HG02943 (cell line): ENCODE data around the gene YES1.
"Not testable (repeated sequence)": the region's sequence is repeated elsewhere in the genome, so short reads cannot be mapped to it uniquely, and the experiment has no call there.

Source experiments
- ATAC-seq: cut with Tn5 transposase; IDR thresholded peaks from one replicate; pipeline ENCODE4 v1.9.1; 2021; ENCODE audit warnings: mild to moderate bottlenecking, low read depth, moderate library complexity; ENCODE audit not compliant: unreplicated experiment

The YES1 gene

DNA sequence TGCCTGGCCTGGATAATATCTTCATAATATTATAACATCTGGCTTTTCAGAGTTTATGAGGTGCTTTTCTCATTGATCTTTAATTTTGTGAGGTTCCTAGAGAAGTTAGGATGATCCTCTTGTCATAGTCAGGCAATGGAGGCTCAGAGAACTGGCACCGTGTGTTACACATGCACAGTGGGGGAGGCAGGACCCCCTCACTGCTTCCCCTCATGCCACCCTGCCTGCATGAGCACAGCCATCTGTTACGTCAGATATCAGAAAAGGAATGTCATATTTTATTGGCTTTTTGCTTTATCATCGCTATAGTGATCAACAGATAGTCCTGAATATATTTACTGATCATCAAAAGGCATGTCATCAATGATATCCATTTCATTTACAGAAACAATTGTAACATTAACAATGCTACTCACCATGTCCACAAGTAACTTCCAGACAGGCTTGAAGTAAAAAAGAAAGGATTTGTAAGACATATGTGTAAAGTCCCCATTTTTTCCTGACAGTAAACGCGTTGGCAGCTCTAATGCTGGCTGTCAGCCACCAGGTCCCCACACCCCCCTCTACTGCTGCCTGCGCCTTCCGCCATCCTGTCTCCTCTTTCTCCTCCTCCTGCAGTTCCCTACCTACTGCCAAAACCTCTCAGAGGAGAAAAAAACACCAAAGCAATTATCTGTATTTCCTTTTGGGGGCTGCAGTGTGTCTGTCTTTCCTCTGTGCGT, 118.4 kb downstream of the YES1 start:
- ATAC-seq = no peak

DNA sequence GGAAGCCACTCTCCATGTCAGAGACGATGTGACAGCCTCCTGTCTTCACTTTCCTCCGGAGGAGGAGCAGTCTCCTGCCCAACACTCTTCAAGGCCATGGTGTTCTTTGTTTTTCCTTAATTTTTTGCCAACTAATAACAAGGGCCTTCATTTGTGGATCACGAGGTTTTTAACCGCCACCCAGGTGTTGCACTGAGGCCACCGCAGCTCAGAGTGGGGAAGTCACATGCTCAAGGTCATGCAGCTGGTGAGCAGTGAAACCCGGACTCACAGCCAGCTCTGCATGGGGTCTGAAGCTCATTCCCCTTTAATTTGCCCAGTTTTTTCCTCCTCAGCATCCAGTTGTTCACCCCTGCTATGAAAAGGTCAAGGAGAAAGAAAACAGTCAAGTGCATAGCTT, 119.2 kb downstream of the YES1 start:
- no peak for ATAC-seq

DNA sequence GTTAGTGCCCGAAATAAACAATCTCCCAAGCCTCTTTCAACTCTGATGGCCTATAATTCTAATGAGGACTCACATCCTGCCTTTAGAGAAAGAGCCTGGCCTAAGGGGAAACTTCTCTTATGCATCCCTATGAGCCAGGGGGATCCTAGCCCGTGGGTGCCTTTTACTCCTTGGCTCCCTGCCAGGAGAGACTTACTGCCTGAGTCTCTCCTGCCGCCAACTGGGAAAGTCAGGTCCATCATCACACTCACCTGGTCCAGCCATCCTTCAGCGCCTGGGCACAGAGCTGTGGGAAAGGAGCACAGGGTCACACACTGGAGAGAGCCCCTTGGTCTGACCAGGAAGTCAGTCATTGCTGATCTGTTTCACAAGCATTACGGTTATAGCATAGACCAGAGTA, 123.7 kb downstream of the YES1 start:
- no peak for ATAC-seq

DNA sequence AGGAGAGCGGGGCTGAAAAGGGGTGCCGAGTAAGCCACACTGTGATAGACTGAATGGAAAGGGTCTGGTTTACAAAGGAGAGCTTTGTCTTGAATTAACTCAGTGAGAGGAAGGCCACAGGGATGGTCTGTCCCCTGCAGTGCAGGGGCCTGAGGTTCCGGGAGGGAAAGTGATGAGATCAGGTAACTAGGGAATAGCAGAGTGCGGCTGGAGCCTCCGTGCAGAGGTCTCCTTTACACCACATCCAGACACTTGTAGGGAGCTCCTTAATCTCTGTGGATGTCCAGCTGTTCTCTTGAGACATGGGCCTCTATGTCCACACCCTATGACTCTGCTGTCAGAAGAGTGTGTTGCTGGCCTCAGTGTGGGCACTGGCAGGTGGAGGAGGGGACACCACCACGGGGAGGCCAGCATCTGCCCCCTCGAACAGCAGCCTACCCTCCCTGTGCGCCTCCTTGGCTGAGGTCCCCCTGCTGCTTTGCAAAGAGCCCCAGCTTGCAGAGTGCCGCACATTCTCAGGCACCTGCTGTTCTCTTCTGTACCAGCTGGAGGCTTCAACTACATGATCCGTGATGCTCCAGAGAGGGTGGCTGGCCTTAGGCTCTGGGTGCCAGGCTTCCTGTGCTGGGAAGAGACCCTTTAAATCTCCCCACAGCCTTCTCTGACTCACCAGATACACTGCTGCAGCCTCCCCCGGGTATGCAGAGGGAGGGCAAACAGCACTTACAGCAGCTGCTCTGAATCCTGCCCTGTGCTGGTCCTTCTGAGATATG, 125.5 kb downstream of the YES1 start:
- no peak for ATAC-seq

DNA sequence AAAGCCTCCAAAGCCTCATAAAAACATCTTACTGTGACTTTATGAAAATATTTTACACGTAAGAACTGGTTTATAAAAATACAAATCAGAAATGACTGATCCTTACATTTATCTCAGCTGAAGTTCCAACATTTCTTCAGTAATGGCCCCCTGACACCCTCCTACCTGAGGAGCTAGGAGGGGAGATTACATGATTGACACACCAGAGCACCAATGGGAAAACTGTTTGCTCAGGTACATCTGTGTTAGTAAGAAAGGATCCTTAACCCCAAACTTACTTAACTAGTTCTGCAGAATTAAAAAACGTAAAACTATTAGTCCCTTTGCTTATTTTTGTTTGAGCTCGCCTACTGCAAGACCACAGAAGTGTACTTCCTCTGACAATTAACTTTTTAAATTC, 126.6 kb downstream of the YES1 start:
- ATAC-seq = no peak

DNA sequence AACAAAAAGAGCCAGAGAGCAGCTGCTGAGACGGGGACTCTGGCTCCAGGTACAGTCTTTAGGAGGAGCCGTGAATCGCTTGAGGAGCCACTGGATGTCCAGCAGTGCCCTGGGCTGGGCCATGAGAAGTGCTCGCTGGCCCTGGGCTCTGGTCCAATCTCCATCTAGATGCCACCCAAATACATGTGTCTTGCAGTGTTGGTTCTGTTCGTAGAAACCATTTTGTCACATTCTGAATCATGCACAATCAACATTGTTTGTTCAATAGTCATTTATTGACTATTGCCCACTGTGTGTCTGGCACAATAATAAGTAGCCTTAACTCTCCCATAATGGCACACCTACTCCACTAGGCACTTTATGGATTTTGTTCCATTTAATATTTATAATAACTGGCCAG, 128.5 kb downstream of the YES1 start:
- no peak for ATAC-seq

DNA sequence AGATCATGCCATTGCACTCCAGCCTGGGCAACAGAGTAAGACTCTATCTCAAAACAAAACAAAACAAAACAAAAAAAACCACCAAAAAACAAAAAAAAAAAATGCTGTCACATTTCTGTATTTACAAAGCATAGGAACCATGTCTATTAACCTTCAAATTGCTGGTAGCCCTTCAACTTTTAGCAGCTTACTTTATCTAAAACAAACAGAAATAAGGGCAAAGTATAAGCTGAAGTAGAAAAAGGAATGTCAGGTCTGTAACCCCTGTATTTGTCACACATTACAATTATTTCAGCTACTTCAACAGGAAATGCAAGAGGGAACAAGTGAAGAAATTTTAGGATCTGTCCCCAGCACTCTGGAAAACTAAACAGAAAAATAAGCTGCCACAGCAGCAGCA, 129.2 kb downstream of the YES1 start:
- no peak for ATAC-seq

DNA sequence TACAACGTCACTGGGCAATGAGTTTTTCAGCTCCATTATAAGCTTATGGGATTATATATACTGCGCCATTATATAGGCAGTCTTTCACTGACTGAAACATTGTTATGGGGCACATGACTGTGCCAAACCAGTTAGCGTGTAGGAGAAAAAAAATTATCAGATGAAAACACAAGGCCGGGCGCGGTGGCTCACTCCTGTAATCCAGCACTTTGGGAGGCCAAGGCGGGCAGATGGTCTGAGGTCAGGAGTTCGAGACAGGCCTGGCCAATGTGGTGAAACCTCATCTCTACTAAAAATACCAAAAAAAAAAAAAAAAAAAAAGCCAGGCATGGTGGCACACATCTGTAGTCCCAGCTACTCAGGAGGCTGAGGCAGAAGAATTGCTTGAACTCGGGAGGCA, 129.6 kb downstream of the YES1 start:
- not testable (repeated sequence) for ATAC-seq

DNA sequence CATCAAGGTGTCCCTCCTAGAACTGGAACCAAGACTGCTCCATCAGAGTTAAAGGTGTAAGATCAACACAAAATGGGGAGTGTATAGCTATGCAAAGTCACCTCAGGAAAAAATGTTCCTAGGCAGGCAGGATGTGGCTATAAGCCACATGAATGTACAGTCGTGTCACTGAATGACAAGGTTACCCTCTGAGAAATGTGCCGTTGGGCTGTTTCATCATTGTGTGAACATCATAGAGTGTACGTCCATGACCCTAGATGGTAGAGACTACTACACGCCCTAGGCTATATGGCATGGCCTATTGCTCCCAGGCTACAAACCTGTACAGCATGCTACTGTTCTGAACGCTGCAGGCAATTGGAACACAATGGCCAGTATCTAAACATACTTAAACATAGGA, 130.1 kb downstream of the YES1 start:
- ATAC-seq = no peak

DNA sequence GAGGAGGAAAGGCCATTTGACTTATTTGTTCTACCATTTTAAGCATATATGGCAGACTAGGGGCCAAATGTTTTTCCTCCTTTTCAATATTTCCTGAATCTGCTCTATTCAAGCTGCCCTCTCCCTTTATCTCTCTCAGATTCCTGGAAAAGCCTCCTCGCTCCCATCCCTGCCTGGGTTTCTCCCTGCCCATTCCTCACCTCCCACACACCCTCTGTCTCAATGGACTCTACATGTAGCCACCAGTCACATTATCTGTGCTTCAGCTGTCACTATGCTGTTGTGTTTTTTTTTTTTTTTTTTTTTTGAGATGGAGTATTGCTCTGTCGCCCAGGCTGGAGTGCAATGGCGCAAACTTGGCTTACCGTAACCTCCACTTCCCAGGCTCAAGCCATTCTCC, 131.7 kb downstream of the YES1 start:
- ATAC-seq = no peak

DNA sequence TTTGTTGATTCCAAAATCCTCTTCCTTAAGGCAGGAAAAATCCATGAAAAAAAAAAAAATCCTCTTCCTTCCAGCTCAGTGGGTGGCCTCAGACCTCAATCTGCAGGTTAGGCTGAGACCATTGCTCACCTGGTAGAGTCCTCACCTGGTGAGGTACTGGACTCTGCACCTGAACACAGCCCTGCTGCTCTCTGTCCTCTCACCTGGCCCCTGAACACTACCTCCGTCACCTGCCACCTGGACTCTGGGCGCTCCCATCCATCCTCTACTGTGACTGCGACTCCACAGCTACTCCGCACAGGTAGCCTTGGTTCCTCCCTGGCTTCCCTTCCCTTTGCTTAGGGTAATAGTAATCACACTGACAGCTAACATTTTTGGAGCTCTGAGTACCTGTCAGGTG, 132.5 kb downstream of the YES1 start:
- ATAC-seq = no peak

DNA sequence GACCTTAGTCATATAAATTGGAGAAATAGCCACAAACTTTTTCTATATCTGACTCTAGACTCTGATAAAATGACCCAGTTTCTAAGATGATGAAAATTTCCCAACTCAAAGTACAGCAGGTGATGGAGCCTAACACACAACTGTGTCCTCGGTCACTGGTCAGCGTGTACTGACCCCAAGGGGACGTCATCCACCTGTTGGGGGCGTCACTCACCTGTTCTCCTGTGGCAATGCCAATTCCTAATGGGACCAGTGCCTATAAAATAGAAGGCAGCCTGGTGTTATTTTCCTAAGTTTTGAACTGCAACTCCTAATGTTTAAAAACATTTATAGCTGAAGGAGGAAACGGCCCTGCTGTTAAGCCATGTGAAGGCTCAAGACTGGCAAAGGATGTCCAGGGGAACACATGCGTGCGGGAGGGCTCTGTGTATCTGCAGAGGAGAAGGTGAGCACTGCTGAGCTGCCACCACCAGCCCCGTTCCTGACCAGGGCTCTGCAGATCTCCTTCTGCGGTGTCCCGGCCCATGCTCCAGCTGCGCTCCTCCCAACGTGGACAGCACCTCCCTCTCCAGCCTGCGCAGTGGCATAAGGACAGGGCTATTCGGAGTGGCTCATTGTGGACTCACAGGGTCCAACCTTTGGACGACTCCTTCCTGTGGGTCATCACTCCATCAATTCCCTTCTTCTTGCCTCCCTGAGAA, 133.4 kb downstream of the YES1 start:
- ATAC-seq = no peak

DNA sequence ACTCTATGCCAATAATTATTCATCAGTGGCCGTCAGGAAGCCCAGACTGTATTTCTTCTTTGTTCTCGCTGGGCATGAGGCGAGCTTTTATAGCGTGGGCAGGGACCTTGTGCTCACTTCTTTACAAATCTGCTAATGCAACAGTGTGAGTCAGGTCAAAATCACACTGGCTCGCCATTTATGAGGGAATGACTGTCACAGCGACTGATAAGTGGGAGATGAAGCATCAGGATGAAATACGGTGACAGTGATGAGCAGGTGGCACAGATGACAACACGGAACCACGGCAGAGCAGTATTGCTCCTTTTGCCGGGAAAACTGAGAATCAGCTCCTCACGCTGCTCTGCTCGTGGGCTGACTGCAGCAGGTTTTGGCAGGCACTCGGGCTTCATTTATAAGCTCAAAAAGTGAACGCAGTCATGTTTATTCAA, 134.1 kb downstream of the YES1 start:
- ATAC-seq = no peak

DNA sequence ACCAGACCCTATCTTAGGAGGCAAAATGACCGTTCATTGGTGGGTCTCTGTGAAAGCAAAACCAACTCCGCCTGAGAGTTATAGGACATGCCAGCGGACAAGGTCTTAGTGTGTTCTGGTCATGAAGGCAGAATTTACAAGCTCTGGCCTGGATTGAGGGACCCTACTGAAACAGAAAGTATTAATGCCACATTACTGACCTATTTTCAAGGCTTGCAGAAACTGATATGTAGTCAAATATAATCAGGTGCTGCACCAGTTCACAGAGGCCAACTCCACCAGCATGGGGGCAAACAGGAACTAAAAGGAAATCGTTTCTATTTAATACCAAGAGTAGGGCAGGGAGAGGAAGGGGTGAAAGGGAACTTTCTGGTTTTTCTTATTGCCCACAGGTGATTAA, 134.9 kb downstream of the YES1 start:
- ATAC-seq = no peak

DNA sequence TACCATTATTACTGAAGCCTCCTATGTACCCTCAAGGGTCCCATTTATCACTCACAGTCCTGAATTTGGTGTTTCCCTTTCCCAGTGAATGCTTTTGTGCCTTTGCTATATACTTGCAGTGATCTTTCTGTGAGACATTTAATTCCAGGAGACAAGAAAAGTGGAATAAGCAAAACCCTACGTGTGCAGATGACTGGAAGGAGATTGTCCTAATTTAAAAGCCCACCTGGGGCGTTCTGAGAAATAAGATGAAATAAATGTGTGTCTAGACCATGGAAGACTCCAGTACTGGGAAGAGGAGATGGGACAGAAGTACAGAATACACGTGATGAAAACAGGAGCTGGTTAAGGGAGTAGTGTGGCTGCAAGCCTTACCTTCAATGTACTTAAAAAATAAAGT, 135.3 kb downstream of the YES1 start:
- ATAC-seq = no peak

DNA sequence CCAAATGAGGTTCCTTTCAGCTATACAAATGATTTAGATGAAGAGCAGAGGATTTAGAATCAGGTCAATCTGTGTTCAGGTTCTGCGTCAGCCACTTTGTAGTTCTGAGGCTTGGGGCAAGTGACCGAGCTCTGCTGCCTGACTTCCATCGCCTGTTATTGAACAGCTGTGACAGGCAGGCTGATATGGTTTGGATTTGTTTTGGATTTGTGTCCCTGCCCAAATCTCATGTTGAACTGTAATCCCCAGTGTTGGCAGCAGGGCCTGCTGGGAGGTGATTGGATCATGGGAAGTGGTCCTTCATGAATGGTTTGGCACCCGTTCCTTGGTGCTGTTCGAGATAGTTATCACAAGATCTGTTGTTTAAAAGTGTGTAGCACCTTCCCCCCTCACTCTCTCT, 136.0 kb downstream of the YES1 start:
- ATAC-seq = no peak

DNA sequence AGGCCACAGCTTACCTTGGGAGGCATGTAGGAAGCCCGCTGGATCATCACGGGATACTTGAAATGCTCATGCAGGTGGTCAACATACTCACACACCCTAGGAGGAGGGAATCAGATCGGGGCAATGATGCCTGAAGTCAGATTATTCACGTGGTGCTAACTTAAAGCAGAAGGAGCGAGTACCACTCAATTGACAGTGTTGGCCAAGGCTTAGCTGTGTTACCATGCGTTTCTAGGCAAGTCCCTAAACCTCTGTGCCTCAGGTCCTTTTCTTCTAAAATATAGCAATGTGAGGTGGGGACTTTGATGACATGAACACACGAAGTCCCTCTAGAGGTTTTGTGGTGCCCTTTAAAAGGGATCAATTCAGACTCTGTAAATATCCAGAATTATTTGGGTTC, 136.7 kb downstream of the YES1 start:
- ATAC-seq = no peak

DNA sequence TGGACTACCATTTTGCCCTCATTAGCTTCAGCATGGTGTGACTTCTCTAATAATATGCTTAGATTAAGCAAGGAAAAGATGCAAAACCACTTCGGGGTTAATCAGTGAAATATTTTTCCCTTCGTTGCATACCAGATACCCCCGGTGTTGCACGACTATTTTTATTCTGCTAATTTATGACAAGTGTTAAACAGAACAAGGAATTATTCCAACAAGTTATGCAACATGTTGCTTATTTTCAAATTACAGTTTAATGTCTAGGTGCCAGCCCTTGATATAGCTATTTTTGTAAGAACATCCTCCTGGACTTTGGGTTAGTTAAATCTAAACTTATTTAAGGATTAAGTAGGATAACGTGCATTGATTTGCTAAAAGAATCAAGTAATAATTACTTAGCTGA, 138.3 kb downstream of the YES1 start:
- no peak for ATAC-seq

DNA sequence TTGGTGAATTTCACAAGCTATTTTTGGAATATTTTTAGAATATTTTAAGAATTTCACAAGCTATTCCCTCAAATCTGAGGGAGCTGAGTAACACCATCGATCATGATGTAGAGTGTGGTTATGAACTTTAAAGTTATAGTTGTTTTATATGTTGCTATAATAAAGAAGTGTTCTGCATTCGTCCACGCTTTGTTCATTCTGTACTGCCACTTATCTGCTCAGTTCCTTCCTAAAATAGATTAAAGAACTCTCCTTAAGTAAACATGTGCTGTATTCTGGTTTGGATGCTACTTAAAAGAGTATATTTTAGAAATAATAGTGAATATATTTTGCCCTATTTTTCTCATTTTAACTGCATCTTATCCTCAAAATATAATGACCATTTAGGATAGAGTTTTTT, 138.7 kb downstream of the YES1 start:
- no peak for ATAC-seq
